DOHH2 (cell line): ENCODE results near the gene GAPVD1.

Experiments used
- H3F3A ChIP-seq: fragments of 200-600 bp; sonication (generic), shearing (Covaris generic); 2 replicates; pipeline ENCODE4 v1.6.0; 2016; ENCODE audit warnings: antibody characterized with exemption, mild to moderate bottlenecking; ENCODE audit not compliant: control insufficient read depth, insufficient read depth
- H3K27ac ChIP-seq: fragments of 200-600 bp; sonication (generic); 2 replicates; pipeline ENCODE4 v1.5.1; 2014; ENCODE audit warnings: low read depth, mild to moderate bottlenecking, low read length, moderate library complexity
- H3K27me3 ChIP-seq: fragments of 200-600 bp; sonication (generic); 2 replicates; pipeline ENCODE4 v1.6.1; 2014; ENCODE audit warnings: mild to moderate bottlenecking, low read length, mixed read lengths; ENCODE audit not compliant: control insufficient read depth
- H3K36me3 ChIP-seq: fragments of 200-600 bp; sonication (generic); 2 replicates; pipeline ENCODE4 v1.6.1; 2014; ENCODE audit warnings: mild to moderate bottlenecking, low read length, moderate library complexity, mixed read lengths; ENCODE audit not compliant: control insufficient read depth
- H3K4me1 ChIP-seq: fragments of 200-600 bp; sonication (generic); 2 replicates; pipeline ENCODE4 v1.6.1; 2014; ENCODE audit warnings: mild to moderate bottlenecking, low read length, mixed read lengths; ENCODE audit not compliant: control insufficient read depth
- H3K4me2 ChIP-seq: fragments of 200-600 bp; sonication (generic); 2 replicates; pipeline ENCODE4 v1.6.0; 2014; ENCODE audit warnings: mild to moderate bottlenecking, low read length, moderate library complexity
- H3K4me3 ChIP-seq: fragments of 200-600 bp; sonication (generic); 2 replicates; pipeline ENCODE4 v1.5.1; 2014; ENCODE audit warnings: mild to moderate bottlenecking, low read length, mixed read lengths
- H3K79me2 ChIP-seq: fragments of 200-600 bp; sonication (generic); 2 replicates; pipeline ENCODE4 v1.6.1; 2014; ENCODE audit warnings: mild to moderate bottlenecking, low read length, mixed read lengths; ENCODE audit not compliant: control insufficient read depth
- H3K9me2 ChIP-seq: fragments of 200-600 bp; sonication (generic); replicated peaks from 2 replicates; pipeline ENCODE4 v1.6.1; 2014; ENCODE audit warnings: mild to moderate bottlenecking, low read length, mixed read lengths; ENCODE audit not compliant: control insufficient read depth
- H3K9me3 ChIP-seq: fragments of 200-600 bp; sonication (generic); 2 replicates; pipeline ENCODE4 v1.6.1; 2014; ENCODE audit warnings: antibody characterized with exemption, low read length, mixed read lengths; ENCODE audit not compliant: control insufficient read depth, insufficient read depth
- H4K20me1 ChIP-seq: fragments of 200-600 bp; sonication (generic); 2 replicates; pipeline ENCODE4 v1.6.0; 2014; ENCODE audit warnings: low read depth, mild to moderate bottlenecking, antibody characterized with exemption, low read length, moderate library complexity; ENCODE audit not compliant: control insufficient read depth, insufficient read depth
- CTCF ChIP-seq: fragments of 200-600 bp; sonication (generic); IDR thresholded peaks from one replicate; pipeline ENCODE4 v1.5.1; 2014; ENCODE audit warnings: antibody characterized with exemption, mild to moderate bottlenecking, low read depth, low read length; ENCODE audit not compliant: poor library complexity, severe bottlenecking
- EZH2phosphoT487 ChIP-seq: fragments of 200-600 bp; sonication (generic); IDR thresholded peaks from 2 replicates; pipeline ENCODE4 v1.6.1; 2017; ENCODE audit warnings: borderline replicate concordance, mild to moderate bottlenecking, antibody characterized with exemption, low read length, moderate library complexity, mixed read lengths

The GAPVD1 gene

GRCh38 chr9:125359011-125359410 is 97.4 kb downstream of the GAPVD1 start:
- Histone ChIP-seq H3K4me2 (no peak overlapping the region), H3K36me3 (peaks cover 81% of the 10 kb centered on the region), H3K4me1 (peaks cover 9% of the 10 kb centered on the region), H3K27ac (no peak overlapping the region), H3K9me3 (no peaks in the 10 kb centered on the region), H4K20me1 (no peaks in the 10 kb centered on the region), H3F3A (0 out of 2 replicates have a peak, but pooled peaks cover 4% of the 10 kb centered on the region), H3K9me2 (no peaks in the 10 kb centered on the region), H3K4me3 (no peak overlapping the region), H3K27me3 (no peaks in the 10 kb centered on the region), H3K79me2 (no peaks in the 10 kb centered on the region)
- TF ChIP-seq CTCF (no peak), EZH2phosphoT487 (no peak)

GRCh38 chr9:125360601-125361000 is 99.0 kb downstream of the GAPVD1 start:
- no peaks in the 10 kb centered on the region for H3K9me2 ChIP-seq
- H3K9me3 ChIP-seq = no peaks in the 10 kb centered on the region
- H3K27ac ChIP-seq = no peak overlapping the region
- H3K4me2 ChIP-seq = no peak overlapping the region
- H4K20me1 ChIP-seq = no peaks in the 10 kb centered on the region
- no peaks in the 10 kb centered on the region for H3K79me2 ChIP-seq
- TF ChIP-seq CTCF = no peak
- no peak for TF ChIP-seq EZH2phosphoT487
- peaks cover 9% of the 10 kb centered on the region for H3K4me1 ChIP-seq
- no peaks in the 10 kb centered on the region for H3K27me3 ChIP-seq
- no peak overlapping the region for H3K4me3 ChIP-seq
- 0 out of 2 replicates have a peak, but pooled peaks cover 4% of the 10 kb centered on the region for H3F3A ChIP-seq
- peaks cover 80% of the 10 kb centered on the region for H3K36me3 ChIP-seq

GRCh38 chr9:125361837-125362531 is 100.4 kb downstream of the GAPVD1 start:
- TF ChIP-seq EZH2phosphoT487 (no peak), CTCF (peak; percentile 58)
- no peak overlapping the region for H3K4me2 ChIP-seq
- H3F3A ChIP-seq = peaks cover 10% of the 10 kb centered on the region; the same call in 1 of the 2 replicates
- H3K27ac ChIP-seq = peak overlapping the region; percentile 6; the same call in 1 of the 2 replicates
- no peaks in the 10 kb centered on the region for H3K9me3 ChIP-seq
- H3K36me3 ChIP-seq = peaks cover 68% of the 10 kb centered on the region
- no peak overlapping the region for H3K4me3 ChIP-seq
- no peaks in the 10 kb centered on the region for H3K9me2 ChIP-seq
- peaks cover 9% of the 10 kb centered on the region for H3K4me1 ChIP-seq
- no peaks in the 10 kb centered on the region for H3K79me2 ChIP-seq
- no peaks in the 10 kb centered on the region for H4K20me1 ChIP-seq
- H3K27me3 ChIP-seq = no peaks in the 10 kb centered on the region
